ENCODE results near the gene GLIS1.

The GLIS1 gene

DNA sequence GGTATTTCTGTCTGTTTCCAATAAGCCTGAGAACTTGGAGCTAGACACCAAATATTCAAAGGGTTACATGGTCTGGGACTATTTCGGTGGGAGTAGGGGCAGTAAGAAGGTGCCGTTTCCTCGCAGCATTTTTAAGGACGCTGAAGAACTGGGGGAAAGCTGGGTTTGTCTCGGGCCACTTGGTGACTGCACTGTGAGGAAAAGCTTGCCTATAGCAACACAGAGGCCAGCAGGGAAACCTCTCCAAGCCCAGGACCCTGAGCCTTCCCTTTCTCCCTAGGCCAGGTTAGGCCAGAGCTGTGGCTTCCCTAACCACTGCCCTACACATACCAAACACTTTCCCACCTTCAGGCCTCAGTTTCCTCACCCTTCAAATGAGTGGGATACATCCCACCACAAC lies 3.3 kb downstream of the GLIS1 start:
- no peak for DNase-seq (ENCODE audit: low spot score)

- DNase-seq (ENCODE audit: low spot score), result no peak
These were observed 3.7 kb downstream of the GLIS1 start for GRCh38 chr1:53735261-53735660.

DNA sequence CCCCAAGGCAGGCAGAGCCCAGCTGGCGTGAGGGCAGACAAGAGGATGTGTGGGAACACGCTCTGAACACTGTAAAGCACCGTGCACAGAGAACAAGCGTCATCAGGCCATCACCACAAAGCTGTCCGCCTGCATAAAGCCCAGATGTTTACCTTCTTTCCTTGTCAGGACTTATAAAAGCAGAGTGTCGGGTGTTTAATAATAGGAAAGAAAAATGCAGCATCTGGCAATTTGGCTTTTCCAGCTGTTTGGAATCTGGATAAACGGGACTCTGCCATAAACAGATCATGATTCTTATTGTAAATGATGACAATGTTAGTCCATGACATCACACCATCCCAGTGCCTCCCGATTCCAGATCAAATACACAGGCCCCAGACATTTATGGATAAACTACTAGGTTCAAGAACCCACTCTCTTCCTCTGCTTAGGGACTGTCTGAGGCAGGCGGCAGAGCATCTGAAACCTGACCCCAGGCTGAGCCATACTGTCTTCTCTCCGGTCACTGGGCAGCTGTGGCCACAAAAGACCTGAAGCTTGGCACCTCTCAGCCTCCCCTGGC lies 4.2 kb downstream of the GLIS1 start:
- no peak for DNase-seq (ENCODE audit: low spot score)

- DNase-seq (ENCODE audit: low spot score), result peak; percentile 40
These were observed 4.9 kb downstream of the GLIS1 start for GRCh38 chr1:53733975-53734649.

DNA sequence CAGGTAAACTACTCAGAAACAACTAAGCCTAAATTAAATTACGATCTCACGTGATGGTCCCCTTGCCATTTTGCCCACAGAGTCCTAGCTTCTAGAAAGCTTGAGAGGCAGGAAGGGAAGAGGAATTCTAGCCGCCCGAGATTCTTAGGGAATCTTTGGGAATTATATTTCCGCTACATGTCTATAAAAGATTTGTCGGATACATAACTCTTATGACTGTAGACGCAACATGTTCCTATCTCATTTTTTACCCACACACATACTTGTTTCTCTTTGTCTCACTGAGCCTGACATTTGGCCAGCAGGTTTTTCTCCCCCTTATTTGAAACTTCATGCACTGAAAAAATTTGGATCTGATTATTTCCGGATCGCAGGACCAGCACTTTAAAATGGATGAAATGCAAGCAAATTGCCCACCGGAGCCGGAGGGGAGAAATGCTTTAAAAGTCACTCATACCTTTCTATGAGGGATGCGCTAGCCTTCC lies 5.5 kb downstream of the GLIS1 start:
- no peak for DNase-seq (ENCODE audit: low spot score)

DNA sequence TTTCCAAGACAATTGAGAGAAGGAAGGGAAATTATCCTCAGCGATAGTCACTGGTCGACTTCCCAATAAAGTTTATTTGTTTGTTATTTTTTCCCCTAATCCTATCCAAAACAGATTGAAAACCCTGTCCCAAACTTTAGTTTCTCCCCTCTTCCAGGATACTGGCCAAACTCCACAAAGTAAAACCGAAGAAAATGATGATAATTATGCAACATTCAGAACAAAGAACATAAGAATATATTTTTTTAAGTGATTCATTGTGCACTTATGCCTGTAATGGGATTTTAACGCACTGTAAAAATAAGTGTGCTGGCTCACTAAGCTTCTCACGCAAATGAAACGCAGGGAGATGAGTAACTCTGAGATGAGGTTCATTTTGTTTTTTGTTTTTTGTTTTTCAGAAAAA lies 6.0 kb downstream of the GLIS1 start:
- peak; percentile 74 for DNase-seq (ENCODE audit: low spot score)

DNA sequence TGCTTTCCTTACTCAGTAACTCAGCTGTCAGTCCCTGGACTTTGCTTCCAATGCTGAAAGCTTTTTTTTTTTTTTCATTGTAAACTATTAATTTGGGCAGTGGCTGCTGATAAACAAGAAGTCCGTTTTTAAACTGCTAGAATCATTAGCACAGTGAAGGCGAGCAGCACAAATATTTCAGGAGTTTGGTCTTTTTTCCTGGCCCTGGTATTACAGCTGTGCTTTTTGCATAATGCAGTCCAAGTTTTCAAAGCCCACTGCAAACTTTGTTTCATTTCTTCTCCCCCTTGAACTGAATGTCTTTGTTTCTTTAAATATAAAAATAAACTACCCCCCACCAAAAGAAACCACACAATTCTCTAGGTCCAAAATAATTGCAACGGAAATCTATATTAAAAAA lies 6.6 kb downstream of the GLIS1 start:
- DNase-seq (ENCODE audit: low spot score), result no peak

- no peak for DNase-seq (ENCODE audit: low spot score)
These were observed 7.1 kb downstream of the GLIS1 start for GRCh38 chr1:53731779-53732305.

GRCh38 chr1:53731043-53731600 lies 7.8 kb downstream of the GLIS1 start:
- no peak for DNase-seq (ENCODE audit: low spot score)

- no peak for DNase-seq (ENCODE audit: low spot score)
These were observed 8.6 kb downstream of the GLIS1 start for GRCh38 chr1:53730224-53730865.

GRCh38 chr1:53729456-53730223 lies 9.3 kb downstream of the GLIS1 start:
- DNase-seq (ENCODE audit: low spot score), result no peak

DNA sequence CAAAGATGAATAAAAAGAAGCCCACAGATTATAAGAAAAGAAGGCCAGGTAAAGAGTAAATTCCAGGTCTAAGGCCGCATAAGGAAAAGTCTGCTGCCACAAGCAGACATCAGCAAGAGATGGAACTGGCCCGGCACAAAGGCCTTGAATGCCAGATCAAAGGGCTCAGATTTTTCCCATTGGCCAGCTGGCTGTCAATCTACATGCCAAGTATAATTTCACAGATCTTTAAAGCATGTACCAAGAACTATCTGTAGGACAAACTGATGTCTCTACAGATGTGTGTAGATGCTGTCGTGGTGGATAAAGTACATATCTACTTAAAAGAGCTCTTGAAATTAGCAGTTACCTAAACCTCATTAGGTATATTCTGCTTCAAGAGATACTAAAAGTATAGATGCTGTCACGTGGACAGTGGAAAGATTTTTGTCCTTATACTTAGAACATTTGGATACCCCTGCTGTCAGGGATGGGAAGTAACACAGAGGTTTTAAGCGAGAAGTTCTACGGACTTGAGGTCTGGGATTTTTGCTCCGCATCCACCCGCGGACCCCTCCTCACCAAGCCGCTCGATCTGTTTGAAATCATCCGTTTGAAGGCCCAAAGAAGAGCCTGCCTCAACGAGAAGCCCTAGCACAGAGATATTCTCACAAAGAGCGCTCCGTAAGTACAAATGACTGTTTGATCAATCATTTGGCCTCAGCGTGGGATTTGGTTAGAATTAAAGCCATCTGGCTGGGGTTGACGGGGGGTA lies 10.1 kb downstream of the GLIS1 start:
- no peak for DNase-seq (ENCODE audit: low spot score)

- no peak for DNase-seq (ENCODE audit: low spot score)
These were observed 10.8 kb downstream of the GLIS1 start for GRCh38 chr1:53728196-53728595.

DNA sequence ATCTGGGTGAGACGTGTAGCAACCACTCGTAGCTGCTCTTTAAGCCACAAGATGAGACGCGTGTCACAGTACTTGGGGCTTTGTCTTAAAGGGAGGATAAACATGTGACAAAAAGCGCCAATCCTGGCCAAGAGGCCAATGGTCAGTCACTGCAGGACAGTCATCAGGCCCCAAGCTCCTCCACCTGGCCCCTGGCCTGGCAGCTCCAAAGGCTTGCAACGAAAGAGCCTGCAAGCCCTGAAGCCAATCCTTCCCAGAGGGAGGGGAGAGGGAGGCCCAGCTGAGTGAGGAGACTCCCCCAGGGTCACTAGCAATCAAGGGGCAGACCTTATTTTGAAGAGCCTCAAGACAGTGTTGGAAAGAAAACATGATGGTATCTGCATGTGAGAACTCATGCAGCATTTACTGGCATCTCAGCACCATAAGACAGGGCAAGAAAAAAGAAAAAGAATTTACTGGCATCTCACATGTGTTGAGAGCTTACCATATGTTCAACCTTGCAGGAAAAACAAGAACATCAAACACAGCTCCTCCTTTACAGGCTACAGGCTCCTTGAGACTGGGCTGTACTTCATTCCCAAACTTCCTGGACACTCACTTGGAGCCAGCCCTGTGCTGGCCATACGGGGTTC lies 11.4 kb downstream of the GLIS1 start:
- DNase-seq (ENCODE audit: low spot score), result no peak

- no peak for DNase-seq (ENCODE audit: low spot score)
These were observed 12.9 kb downstream of the GLIS1 start for GRCh38 chr1:53726009-53726600.

GRCh38 chr1:53725238-53725689 lies 13.7 kb downstream of the GLIS1 start:
- peak; percentile 46 for DNase-seq (ENCODE audit: low spot score)

DNA sequence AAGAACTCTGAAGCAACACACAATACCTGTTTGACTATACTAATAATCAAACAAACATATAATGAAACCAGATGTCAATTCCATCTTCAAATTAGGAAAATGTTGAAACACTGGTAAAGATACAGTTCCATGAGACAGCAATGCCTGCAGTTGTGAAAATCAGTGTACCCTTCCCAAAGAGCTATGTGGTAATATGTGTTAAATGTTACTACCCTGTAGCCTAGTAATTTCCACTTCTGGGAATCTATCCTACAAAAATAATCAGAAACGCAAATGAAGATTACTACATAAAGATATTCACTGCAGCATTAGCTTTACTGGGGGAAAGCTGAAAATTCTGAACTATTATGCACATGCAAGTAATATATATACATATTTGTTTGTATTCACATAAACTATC lies 16.9 kb downstream of the GLIS1 start:
- DNase-seq (ENCODE audit: low spot score), result no peak

GRCh38 chr1:53721088-53721487 lies 17.9 kb downstream of the GLIS1 start:
- no peak for DNase-seq (ENCODE audit: low spot score)

GRCh38 chr1:53719469-53719868 lies 19.5 kb downstream of the GLIS1 start:
- no peak for DNase-seq (ENCODE audit: low spot score)

GRCh38 chr1:53718443-53718842 lies 20.5 kb downstream of the GLIS1 start:
- no peak for DNase-seq (ENCODE audit: low spot score)
